HepG2 (cell line): Measurements from ENCODE around the gene MRPS11. TPM values are rescaled to one million over a fixed set of nuclear protein-coding genes. Genes with fewer than 3 reads are reported as not detected.

Source experiments
- ATAC-seq: fragments of 200-7000 bp; cut with Tn5 transposase; 3 replicates; pipeline ENCODE4 v1.9.1; 2020; ENCODE audit warnings: mild to moderate bottlenecking, moderate library complexity
- BruUV-seq: library from RNA; stranded (reverse); fragments of 400-500 nt; replicated peaks from 2 replicates; lab custom pipeline; 2021; lab: Mats Ljungman, UMichigan
- CTCF ChIA-PET: fragments of 300-600 bp; formaldehyde crosslinking; extraction: SDS; loops from one replicate; lab custom pipeline; 2021; ENCODE audit warnings: low total read pairs, inconsistent platforms, low intra/inter-chr PET ratio; lab: Yijun Ruan, JAX
- POLR2A ChIA-PET: fragments of 350-600 bp; sonication (Branson Sonifier 250); formaldehyde crosslinking; loops from one replicate; lab custom pipeline; 2020; ENCODE audit warnings: antibody characterized with exemption, inconsistent platforms; lab: Yijun Ruan, JAX
- DNase-seq: peaks from one replicate; pipeline ENCODE4 v3.0.0-alpha.2; 2015; ENCODE audit warnings: low spot score
- FAIRE-seq: peaks from 3 replicates; lab custom pipeline; 2011; peaks lifted over from hg19 to GRCh38; lab: Jason Lieb, UNC
- H2AFZ ChIP-seq: one replicate; pipeline ENCODE4 v1.6.1; 2011; ENCODE audit warnings: low read length, inconsistent platforms
- H3K27ac ChIP-seq: fragments of 300-600 bp; 3 replicates; pipeline ENCODE4 v1.8.0; 2011; ENCODE audit warnings: mixed run types, mild to moderate bottlenecking, mixed read lengths, low read length, inconsistent platforms; ENCODE audit not compliant: insufficient read depth; ENCODE audit errors: extremely low read length
- H3K27me3 ChIP-seq, 2 experiments: fragments of 200-600 bp in 1 of 2; 2 replicates in 1 of 2; 3 replicates in 1 of 2; pipeline versions ENCODE4 v1.6.0 to v1.8.0; 2011; ENCODE audit warnings: low read length in 2 of 2, mild to moderate bottlenecking in 2 of 2, moderate library complexity in 2 of 2, inconsistent platforms in 1 of 2; ENCODE audit not compliant: insufficient read depth in 2 of 2, control insufficient read depth in 1 of 2
- H3K36me3 ChIP-seq, 2 experiments: fragments of 200-600 bp in 1 of 2; replicated peaks in 1 of 2; 2 replicates in 1 of 2; 3 replicates in 1 of 2; pipeline versions ENCODE4 v1.5.1 to v1.8.0; 2011; ENCODE audit warnings: low read length in 2 of 2, inconsistent platforms in 1 of 2; ENCODE audit not compliant: insufficient read depth in 2 of 2, control insufficient read depth in 1 of 2
- H3K4me1 ChIP-seq: 2 replicates; pipeline ENCODE4 v1.5.1; 2012; ENCODE audit warnings: low read length, inconsistent platforms; ENCODE audit not compliant: insufficient read depth
- H3K4me2 ChIP-seq: 2 replicates; pipeline ENCODE4 v1.6.0; 2011; ENCODE audit warnings: low read depth, low read length, inconsistent platforms
- H3K4me3 ChIP-seq, 3 experiments: fragments of 200-600 bp in 1 of 3; sonication (generic), shearing (Covaris generic) in 1 of 3; replicated peaks in 1 of 3; 2 replicates each; pipeline ENCODE4 v1.5.1; 2011 to 2016; ENCODE audit warnings: low read length in 3 of 3, inconsistent platforms in 2 of 3, low read depth in 2 of 3, mild to moderate bottlenecking in 2 of 3, control low read depth in 1 of 3, mixed read lengths in 1 of 3; ENCODE audit not compliant: insufficient read depth in 1 of 3
- H3K79me2 ChIP-seq: one replicate; pipeline ENCODE4 v1.6.1; 2011; ENCODE audit warnings: low read length, inconsistent platforms; ENCODE audit not compliant: insufficient read depth
- H3K9ac ChIP-seq: 2 replicates; pipeline ENCODE4 v1.6.0; 2011; ENCODE audit warnings: mild to moderate bottlenecking, low read depth, low read length, inconsistent platforms; ENCODE audit not compliant: insufficient read depth
- H3K9me3 ChIP-seq: 2 replicates; pipeline ENCODE4 v1.5.1; 2012; ENCODE audit warnings: mild to moderate bottlenecking, low read length
- H4K20me1 ChIP-seq: 2 replicates; pipeline ENCODE4 v1.6.0; 2011; ENCODE audit warnings: inconsistent platforms, mild to moderate bottlenecking, low read length, moderate library complexity; ENCODE audit not compliant: insufficient read depth
- CBX1 ChIP-seq: IDR thresholded peaks from one replicate; pipeline ENCODE4 v1.6.1; 2016; ENCODE audit warnings: antibody characterized with exemption, low read depth
- NFE2 ChIP-seq: sonication (generic); formaldehyde crosslinking; IDR thresholded peaks from 2 replicates; pipeline ENCODE4 v1.4.0; 2020; ENCODE audit warnings: missing genetic modification reagents
- SP2 ChIP-seq: sonication (generic); formaldehyde crosslinking; IDR thresholded peaks from 2 replicates; pipeline ENCODE4 v1.5.1; 2020; ENCODE audit warnings: mild to moderate bottlenecking, missing genetic modification reagents
- SP4 ChIP-seq: sonication (generic); formaldehyde crosslinking; IDR thresholded peaks from 2 replicates; pipeline ENCODE4 v1.8.1; 2023; ENCODE audit warnings: mild to moderate bottlenecking, missing genetic modification reagents
- SRY ChIP-seq: sonication (generic); formaldehyde crosslinking; IDR thresholded peaks from 2 replicates; pipeline ENCODE4 v1.8.0; 2022; ENCODE audit warnings: mild to moderate bottlenecking, missing genetic modification reagents
- ZNF230 ChIP-seq: sonication (generic); formaldehyde crosslinking; IDR thresholded peaks from 2 replicates; pipeline ENCODE4 v1.4.0; 2020; ENCODE audit warnings: mild to moderate bottlenecking, missing genetic modification reagents
- ZNF879 ChIP-seq: sonication (generic); formaldehyde crosslinking; IDR thresholded peaks from 2 replicates; pipeline ENCODE4 v1.8.1; 2023; ENCODE audit warnings: missing genetic modification reagents
- ZSCAN31 ChIP-seq: sonication (generic); formaldehyde crosslinking; IDR thresholded peaks from 2 replicates; pipeline ENCODE4 v1.5.0; 2020; ENCODE audit warnings: low read depth, mild to moderate bottlenecking, missing genetic modification reagents
- WGBS: methylation state at CpG from one replicate; pipeline ENCODE4 v1.1.6; 2017; ENCODE audit warnings: low lambda C conversion rate; 5-methylcytosine and 5-hydroxymethylcytosine counted together
- in situ Hi-C: cut with HindIII; loops from 2 replicates; pipeline ENCODE4 v1.10.0; 2017; ENCODE audit warnings: low pct_unique_long_range_greater_than_20kb; ENCODE audit not compliant: extremely low pct_ligation_motif_present
- intact Hi-C: fragments of 100-400 bp; cut with micrococcal nuclease; formaldehyde crosslinking; loops from one replicate; pipeline ENCODE4 v1.10.0; 2022; ENCODE audit not compliant: unreplicated experiment
- polyA plus RNA-seq, 8 experiments: library from polyadenylated mRNA; depleted of rRNA in 3 of 8; stranded (reverse) in 7 of 8; unstranded in 1 of 8; fragments of >200 nt; fragmentation: Illumina TruSeq in 4 of 8; extraction: Trizol in 4 of 8; gene quantifications; 2 replicates each; pipeline versions ENCODE4 v1.2.1 to v1.2.3, GENCODE V29; 2011 to 2016; ENCODE audit warnings: low read depth in 4 of 8, missing spikeins in 1 of 8, mixed read lengths in 1 of 8; ENCODE audit not compliant: insufficient read depth in 1 of 8
- total RNA-seq, 5 experiments: library from RNA; depleted of rRNA; stranded (reverse); fragments of >200 nt; fragmentation: Illumina TruSeq; extraction: Trizol; gene quantifications; 2 replicates each; pipeline ENCODE4 v1.2.3, GENCODE V29; 2016; ENCODE audit warnings: low read depth in 1 of 5

Gene MRPS11
- total and polyA plus RNA-seq, 2 of the 13 experiments (the other 11 are each of a cell fraction or from before 2014, with no cell fraction given) = 50.1 to 72.7 TPM

GRCh38 chr15:88447741-88448140 lies 19.8 kb upstream of the MRPS11 start:
- H3K9ac ChIP-seq = no peak overlapping the region
- no peak for FAIRE-seq
- ChIA-PET CTCF (no interaction called here), POLR2A (interaction anchor here (0.6 kb wide), 1 partner anchor 46 kb away, joined by 3 read pairs; no protein-coding TSS in a partner anchor)
- no peak overlapping the region for H2AFZ ChIP-seq
- 0% methylated on average over 1 of the region's 1 CpG for WGBS
- H3K4me1 ChIP-seq = no peaks in the 10 kb centered on the region
- in situ Hi-C loops = loop anchor here (10.0 kb wide), 1 partner anchor 203 kb away; no protein-coding TSS in a partner anchor
- H3K79me2 ChIP-seq = no peaks in the 10 kb centered on the region
- no peak overlapping the region for H3K4me3 ChIP-seq
- no peaks in the 10 kb centered on the region for H4K20me1 ChIP-seq
- H3K9me3 ChIP-seq = no peaks in the 10 kb centered on the region; the same call in 1 of the 2 replicates
- no TSS peak for BruUV-seq
- ATAC-seq = no peak
- no peak for TF ChIP-seq NFE2 (CRISPR knock-in tag)
- no peak for TF ChIP-seq SP2 (CRISPR knock-in tag)
- no peak for TF ChIP-seq SRY (CRISPR knock-in tag)
- no peak for TF ChIP-seq CBX1
- TF ChIP-seq, all 625 proteins: peak for 0
- Histone ChIP-seq H3K4me2 (no peak overlapping the region), H3K36me3 (no peaks in the 10 kb centered on the region), H3K27me3 (no peaks in the 10 kb centered on the region; a peak in 1 of 5 replicates), H3K27ac (no peak overlapping the region)
- no peak for DNase-seq
- intact Hi-C loops = loop anchor here (10.0 kb wide), 1 partner anchor 53 kb away; no protein-coding TSS in a partner anchor

DNA sequence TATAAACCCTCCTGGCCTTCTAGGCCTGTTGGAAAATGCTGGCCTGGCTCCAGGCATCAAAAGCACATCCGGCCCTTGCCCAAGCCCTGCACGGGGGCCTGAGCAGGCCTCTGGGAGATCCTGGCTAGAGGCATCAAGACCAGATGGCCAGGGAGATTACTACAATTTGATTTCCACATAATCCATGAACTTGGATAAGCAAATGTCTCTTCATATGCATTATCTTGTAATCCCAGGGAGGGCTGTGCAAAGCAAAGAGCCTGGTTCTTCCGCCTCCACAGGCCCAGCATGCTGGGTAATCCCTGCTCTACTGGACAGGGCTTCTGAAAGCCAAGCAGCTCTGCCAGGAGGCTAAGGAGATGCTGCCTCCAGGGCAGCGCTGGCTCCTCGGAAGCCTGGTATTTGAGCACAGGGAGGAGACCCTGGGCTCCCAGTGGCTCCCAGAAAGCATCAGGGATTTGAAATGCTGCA lies 18.5 kb upstream of the MRPS11 start:
- no peak overlapping the region for H3K9ac ChIP-seq
- no peak overlapping the region for H3K4me3 ChIP-seq
- FAIRE-seq (no peak), DNase-seq (no peak), ATAC-seq (no peak)
- no peaks in the 10 kb centered on the region; the same call in 1 of the 2 replicates for H3K9me3 ChIP-seq
- H3K4me1 ChIP-seq = no peaks in the 10 kb centered on the region
- H2AFZ ChIP-seq = no peak overlapping the region
- no peaks in the 10 kb centered on the region for H4K20me1 ChIP-seq
- no peaks in the 10 kb centered on the region for H3K36me3 ChIP-seq
- CTCF ChIA-PET = no interaction called here
- TF ChIP-seq ZNF230 (CRISPR knock-in tag) = no peak
- TF ChIP-seq ZNF879 = no peak
- no peak for TF ChIP-seq ZSCAN31 (CRISPR knock-in tag)
- TF ChIP-seq SP4 = no peak
- H3K79me2 ChIP-seq = no peaks in the 10 kb centered on the region
- no peak overlapping the region for H3K4me2 ChIP-seq
- BruUV-seq = no TSS peak
- no peak overlapping the region for H3K27ac ChIP-seq
- POLR2A ChIA-PET = no interaction called here
- intact Hi-C loops (loop anchor here (10.0 kb wide), 1 partner anchor 54 kb away; no protein-coding TSS in a partner anchor), in situ Hi-C loops (loop anchor here (10.0 kb wide), 1 partner anchor 204 kb away; no protein-coding TSS in a partner anchor)
- WGBS = 0% methylated on average over 1 of the region's 5 CpGs
- H3K27me3 ChIP-seq = no peaks in the 10 kb centered on the region; a peak in 1 of 5 replicates
